ENCODE results near the gene SMPD2. TPM values are rescaled to one million over a fixed set of nuclear protein-coding genes. Genes with fewer than 3 reads are reported as not detected.
A peak's percentile ranks its signal among the peaks of the same experiment; 100 is the strongest.

The SMPD2 gene
- total and polyA plus RNA-seq, 4 experiments from 2014 or later: 8.2 to 23.6 (median 18.8) TPM

GRCh38 chr6:109449795-109450673 lies 9.5 kb downstream of the SMPD2 start:
- POLR2A ChIA-PET (ENCODE audit: partially characterized antibody): interaction anchor here (0.5 to 13.4 kb wide), 10 partner anchors 7 to 590 kb away, joined by 3 to 220 read pairs (median 4); partner anchors contain the start of genes CD164, PPIL6, SMPD2 and ZBTB24
- Mint-ChIP-seq H3K27ac (peak overlapping the region; percentile 64 to 93 (median 85)), H3K4me3 (peak overlapping the region; percentile 30 to 71 (median 58)), H3K9me3 (peaks cover 0 to 1% (median 0%) of the 10 kb centered on the region in 8 donors), H3K27me3 (no peaks in the 10 kb centered on the region), H3K36me3 (peaks cover 16 to 43% of the 10 kb centered on the region in 2 donors), H3K4me1 (peaks cover 28 to 64% (median 46%) of the 10 kb centered on the region in 4 donors)
- H3K27ac ChIP-seq (ENCODE audit: low read depth, low read length): peak overlapping the region; percentile 11
- intact Hi-C loops (cut with micrococcal nuclease): loop anchor here (1.0 to 10.0 kb wide), 2 partner anchors 9 to 1365 kb away; partner anchors contain the start of gene CDK19
- no peaks in the 10 kb centered on the region for H3K27me3 ChIP-seq (ENCODE audit: insufficient read depth, low read length)
- H3K4me1 ChIP-seq (ENCODE audit: insufficient read depth, low read length): peaks cover 63% of the 10 kb centered on the region
- no peak overlapping the region for H3K4me3 ChIP-seq (ENCODE audit: low read length in 2 of 2)
- CTCF ChIA-PET (ENCODE audit: partially characterized antibody): interaction anchor here (0.7 to 8.6 kb wide), 6 partner anchors 7 to 262 kb away, joined by 3 to 70 read pairs (median 4); partner anchors contain the start of genes PPIL6 and SMPD2
- H3K36me3 ChIP-seq (ENCODE audit: insufficient read depth, low read length): peaks cover 21% of the 10 kb centered on the region
- H3K9me3 ChIP-seq (ENCODE audit: control insufficient read depth in 1 of 2, low read length in 2 of 2): no peaks in the 10 kb centered on the region
- peak; percentile 39 to 66 (median 50) for DNase-seq

- H3K4me1 ChIP-seq (ENCODE audit: insufficient read depth, low read length): peaks cover 63% of the 10 kb centered on the region
- ChIA-PET CTCF (ENCODE audit: partially characterized antibody) (interaction anchor here (0.7 to 8.6 kb wide), 5 partner anchors 8 to 512 kb away, joined by 3 to 70 read pairs (median 4); partner anchors contain the start of genes PPIL6 and SMPD2), POLR2A (ENCODE audit: partially characterized antibody) (interaction anchor here (1.0 to 13.4 kb wide), 5 partner anchors 7 to 263 kb away, joined by 3 to 220 read pairs (median 7); partner anchors contain the start of genes CD164, PPIL6 and SMPD2)
- intact Hi-C loops (cut with micrococcal nuclease): loop anchor here (1.0 to 10.0 kb wide), 2 partner anchors 10 to 1364 kb away; partner anchors contain the start of gene CDK19
- peaks cover 18% of the 10 kb centered on the region for H3K36me3 ChIP-seq (ENCODE audit: insufficient read depth, low read length)
- H3K27ac Mint-ChIP-seq: peak overlapping the region in 4 of 7 donors; percentile 58 to 83 (median 81)
- H3K27me3 ChIP-seq (ENCODE audit: insufficient read depth, low read length): no peaks in the 10 kb centered on the region
- peaks cover 0 to 1% (median 0%) of the 10 kb centered on the region in 8 donors for H3K9me3 Mint-ChIP-seq
- peaks cover 28 to 68% (median 45%) of the 10 kb centered on the region in 4 donors for H3K4me1 Mint-ChIP-seq
- peaks cover 13 to 39% of the 10 kb centered on the region in 2 donors for H3K36me3 Mint-ChIP-seq
- no peak for DNase-seq
- peak overlapping the region in 2 of 8 donors; percentile 39 to 43 for H3K4me3 Mint-ChIP-seq
- no peak overlapping the region for H3K4me3 ChIP-seq (ENCODE audit: low read length in 2 of 2)
- H3K27me3 Mint-ChIP-seq: no peaks in the 10 kb centered on the region
- H3K9me3 ChIP-seq (ENCODE audit: control insufficient read depth in 1 of 2, low read length in 2 of 2): no peaks in the 10 kb centered on the region
- H3K27ac ChIP-seq (ENCODE audit: low read depth, low read length): no peak overlapping the region
Measured at GRCh38 chr6:109450801-109451200, 10.3 kb downstream of the SMPD2 start.

GRCh38 chr6:109451376-109451775 lies 10.9 kb downstream of the SMPD2 start:
- ChIA-PET CTCF (ENCODE audit: partially characterized antibody) (interaction anchor here (0.7 to 8.6 kb wide), 4 partner anchors 8 to 513 kb away, joined by 3 to 70 read pairs (median 4); partner anchors contain the start of genes PPIL6 and SMPD2), POLR2A (ENCODE audit: partially characterized antibody) (interaction anchor here (10.6 to 13.4 kb wide), 2 partner anchors 8 to 68 kb away, joined by 148 to 220 read pairs; partner anchors contain the start of genes CD164, PPIL6 and SMPD2)
- peaks cover 28 to 67% (median 46%) of the 10 kb centered on the region in 4 donors for H3K4me1 Mint-ChIP-seq
- peak overlapping the region in 6 of 7 donors; percentile 46 to 97 (median 68) for H3K27ac Mint-ChIP-seq
- peaks cover 17% of the 10 kb centered on the region for H3K36me3 ChIP-seq (ENCODE audit: insufficient read depth, low read length)
- H3K4me3 ChIP-seq (ENCODE audit: low read length in 2 of 2): no peak overlapping the region
- H3K36me3 Mint-ChIP-seq: peaks cover 10 to 34% of the 10 kb centered on the region in 2 donors
- no peaks in the 10 kb centered on the region for H3K27me3 ChIP-seq (ENCODE audit: insufficient read depth, low read length)
- H3K9me3 Mint-ChIP-seq: peaks cover 0 to 1% (median 0%) of the 10 kb centered on the region in 8 donors
- H3K9me3 ChIP-seq (ENCODE audit: control insufficient read depth in 1 of 2, low read length in 2 of 2): no peaks in the 10 kb centered on the region
- intact Hi-C loops (cut with micrococcal nuclease): loop anchor here (10.0 kb wide), 1 partner anchor 1363 kb away; the partner anchor contains the start of gene CDK19
- H3K27ac ChIP-seq (ENCODE audit: low read depth, low read length): no peak overlapping the region
- no peaks in the 10 kb centered on the region for H3K27me3 Mint-ChIP-seq
- peaks cover 68% of the 10 kb centered on the region for H3K4me1 ChIP-seq (ENCODE audit: insufficient read depth, low read length)
- no peak for DNase-seq
- peak overlapping the region in 1 of 8 donors; percentile 31 for H3K4me3 Mint-ChIP-seq

- H3K4me3 Mint-ChIP-seq: peak overlapping the region in 3 of 8 donors; percentile 27 to 46 (median 40)
- POLR2A ChIA-PET (ENCODE audit: partially characterized antibody): interaction anchor here (1.0 to 13.4 kb wide), 7 partner anchors 9 to 239 kb away, joined by 4 to 220 read pairs (median 11); partner anchors contain the start of genes AK9, CD164, FIG4 and PPIL6
- H3K4me3 ChIP-seq (ENCODE audit: low read length in 2 of 2): no peak overlapping the region
- H3K27ac ChIP-seq (ENCODE audit: low read depth, low read length): no peak overlapping the region
- CTCF ChIA-PET (ENCODE audit: partially characterized antibody): interaction anchor here (1.5 to 8.6 kb wide), 2 partner anchors 9 to 30 kb away, joined by 4 to 70 read pairs; partner anchors contain the start of genes PPIL6 and SMPD2
- DNase-seq: no peak
- H3K9me3 Mint-ChIP-seq: peaks cover 0 to 1% (median 0%) of the 10 kb centered on the region in 8 donors
- H3K27ac Mint-ChIP-seq: peak overlapping the region in 6 of 7 donors; percentile 43 to 97 (median 74)
- no peaks in the 10 kb centered on the region for H3K27me3 Mint-ChIP-seq
- H3K36me3 Mint-ChIP-seq: peaks cover 7 to 30% of the 10 kb centered on the region in 2 donors
- peaks cover 10% of the 10 kb centered on the region for H3K36me3 ChIP-seq (ENCODE audit: insufficient read depth, low read length)
- intact Hi-C loops (cut with micrococcal nuclease): loop anchor here (10.0 kb wide), 1 partner anchor 1363 kb away; the partner anchor contains the start of gene CDK19
- H3K27me3 ChIP-seq (ENCODE audit: insufficient read depth, low read length): no peaks in the 10 kb centered on the region
- peaks cover 76% of the 10 kb centered on the region for H3K4me1 ChIP-seq (ENCODE audit: insufficient read depth, low read length)
- no peaks in the 10 kb centered on the region for H3K9me3 ChIP-seq (ENCODE audit: control insufficient read depth in 1 of 2, low read length in 2 of 2)
- peaks cover 32 to 72% (median 53%) of the 10 kb centered on the region in 4 donors for H3K4me1 Mint-ChIP-seq
Measured at GRCh38 chr6:109452181-109452580, 11.7 kb downstream of the SMPD2 start.

GRCh38 chr6:109453156-109453555 lies 12.6 kb downstream of the SMPD2 start:
- POLR2A ChIA-PET (ENCODE audit: partially characterized antibody): interaction anchor here (0.6 to 13.4 kb wide), 10 partner anchors 10 to 887 kb away, joined by 3 to 220 read pairs (median 9); partner anchors contain the start of genes AK9, CD164, CEP57L1 and FIG4

More at GRCh38 chr6:109453156-109453555, 12.6 kb downstream of the SMPD2 start:
- intact Hi-C loops (cut with micrococcal nuclease): loop anchor here (10.0 kb wide), 1 partner anchor 1362 kb away; the partner anchor contains the start of gene CDK19
- Histone ChIP-seq H3K27me3 (ENCODE audit: insufficient read depth, low read length) (no peaks in the 10 kb centered on the region), H3K4me3 (ENCODE audit: low read length in 2 of 2) (no peak overlapping the region), H3K36me3 (ENCODE audit: insufficient read depth, low read length) (peaks cover 10% of the 10 kb centered on the region), H3K27ac (ENCODE audit: low read depth, low read length) (no peak overlapping the region), H3K9me3 (ENCODE audit: control insufficient read depth in 1 of 2, low read length in 2 of 2) (no peaks in the 10 kb centered on the region), H3K4me1 (ENCODE audit: insufficient read depth, low read length) (peaks cover 84% of the 10 kb centered on the region)
- CTCF ChIA-PET (ENCODE audit: partially characterized antibody): interaction anchor here (1.2 to 8.6 kb wide), 2 partner anchors 10 to 38 kb away, joined by 4 to 70 read pairs; partner anchors contain the start of genes PPIL6 and SMPD2
- Mint-ChIP-seq H3K36me3 (peaks cover 7 to 27% of the 10 kb centered on the region in 2 donors), H3K27me3 (no peaks in the 10 kb centered on the region), H3K4me3 (peak overlapping the region in 4 of 8 donors; percentile 4 to 32 (median 31)), H3K27ac (peak overlapping the region; percentile 15 to 99 (median 86)), H3K9me3 (peaks cover 0 to 1% (median 0%) of the 10 kb centered on the region in 8 donors), H3K4me1 (peaks cover 39 to 77% (median 59%) of the 10 kb centered on the region in 4 donors)
- no peak for DNase-seq
